ENCODE data around the gene HOXD10. TPM values are rescaled to one million over a fixed set of nuclear protein-coding genes. Genes with fewer than 3 reads are reported as not detected.

The HOXD10 gene
- total RNA-seq, 2 experiments from 2014 or later: not detected

- POLR2A ChIA-PET: no interaction called here
- Histone ChIP-seq H3K4me2 (ENCODE audit: low read length) (no peak overlapping the region), H3K9me3 (ENCODE audit: low read length) (no peaks in the 10 kb centered on the region)
These were observed 31.9 kb upstream of the HOXD10 start for GRCh38 chr2:176084611-176085119.

GRCh38 chr2:176085120-176085788 lies 31.3 kb upstream of the HOXD10 start:
- H3K27ac ChIP-seq (ENCODE audit: low read depth, low read length, poor library complexity, severe bottlenecking): no peak overlapping the region
- H3K36me3 ChIP-seq (ENCODE audit: insufficient read depth, low read length): no peaks in the 10 kb centered on the region
- no peak for DNase-seq (ENCODE audit: low spot score)
- ChIA-PET POLR2A (no interaction called here), CTCF (ENCODE audit: unreplicated experiment) (interaction anchor here (0.9 kb wide), 1 partner anchor 11 kb away, joined by 3 read pairs; no protein-coding TSS in a partner anchor)
- BruUV-seq (replicated peaks): no TSS peak
- no peak overlapping the region for H2AFZ ChIP-seq (ENCODE audit: low read length)
- TF ChIP-seq CTCF (conservative IDR thresholded peaks at IDR 0.05; ENCODE audit: low read length): no peak
- no peak for TF ChIP-seq EZH2phosphoT487 (IDR thresholded peaks at IDR 0.05; ENCODE audit: borderline replicate concordance, low read depth, low read length)
- H3K9me3 ChIP-seq (ENCODE audit: low read length): no peaks in the 10 kb centered on the region
- no peaks in the 10 kb centered on the region for H3K9me2 ChIP-seq (ENCODE audit: insufficient read depth, low read length)
- no peaks in the 10 kb centered on the region for H4K20me1 ChIP-seq (ENCODE audit: insufficient read depth, low read length)
- no peak overlapping the region for H3K4me3 ChIP-seq (ENCODE audit: low read depth, low read length, poor library complexity, severe bottlenecking)
- no peak overlapping the region for H3K4me2 ChIP-seq (ENCODE audit: low read length)
- no peaks in the 10 kb centered on the region for H3K4me1 ChIP-seq (ENCODE audit: insufficient read depth, low read length, poor library complexity, severe bottlenecking)
- H3K79me2 ChIP-seq (ENCODE audit: insufficient read depth, low read depth, low read length): no peaks in the 10 kb centered on the region
- intact Hi-C loops (cut with micrococcal nuclease; ENCODE audit: unreplicated experiment): no loop called here

More at GRCh38 chr2:176084611-176085119, 31.9 kb upstream of the HOXD10 start:
- no peak for DNase-seq (ENCODE audit: low spot score)
- no peak overlapping the region for H3K27ac ChIP-seq (ENCODE audit: low read depth, low read length, poor library complexity, severe bottlenecking)
- CTCF ChIA-PET (ENCODE audit: unreplicated experiment): no interaction called here
- BruUV-seq (replicated peaks): no TSS peak
- no peak overlapping the region for H2AFZ ChIP-seq (ENCODE audit: low read length)
- H3K4me3 ChIP-seq (ENCODE audit: low read depth, low read length, poor library complexity, severe bottlenecking): no peak overlapping the region
- intact Hi-C loops (cut with micrococcal nuclease; ENCODE audit: unreplicated experiment): no loop called here
- no peaks in the 10 kb centered on the region for H3K4me1 ChIP-seq (ENCODE audit: insufficient read depth, low read length, poor library complexity, severe bottlenecking)
- H3K36me3 ChIP-seq (ENCODE audit: insufficient read depth, low read length): no peaks in the 10 kb centered on the region
- H4K20me1 ChIP-seq (ENCODE audit: insufficient read depth, low read length): no peaks in the 10 kb centered on the region
- H3K9me2 ChIP-seq (ENCODE audit: insufficient read depth, low read length): no peaks in the 10 kb centered on the region
- no peaks in the 10 kb centered on the region for H3K79me2 ChIP-seq (ENCODE audit: insufficient read depth, low read depth, low read length)
- TF ChIP-seq CTCF (conservative IDR thresholded peaks at IDR 0.05; ENCODE audit: low read length) (no peak), EZH2phosphoT487 (IDR thresholded peaks at IDR 0.05; ENCODE audit: borderline replicate concordance, low read depth, low read length) (no peak)
